HG03108 (cell line): Measurements from ENCODE around the gene VPS8.

Experiments
- ATAC-seq: cut with Tn5 transposase; IDR thresholded peaks from one replicate; pipeline ENCODE4 v1.9.1; 2021; ENCODE audit warnings: moderate library complexity; ENCODE audit not compliant: unreplicated experiment

VPS8 gene, protein sequence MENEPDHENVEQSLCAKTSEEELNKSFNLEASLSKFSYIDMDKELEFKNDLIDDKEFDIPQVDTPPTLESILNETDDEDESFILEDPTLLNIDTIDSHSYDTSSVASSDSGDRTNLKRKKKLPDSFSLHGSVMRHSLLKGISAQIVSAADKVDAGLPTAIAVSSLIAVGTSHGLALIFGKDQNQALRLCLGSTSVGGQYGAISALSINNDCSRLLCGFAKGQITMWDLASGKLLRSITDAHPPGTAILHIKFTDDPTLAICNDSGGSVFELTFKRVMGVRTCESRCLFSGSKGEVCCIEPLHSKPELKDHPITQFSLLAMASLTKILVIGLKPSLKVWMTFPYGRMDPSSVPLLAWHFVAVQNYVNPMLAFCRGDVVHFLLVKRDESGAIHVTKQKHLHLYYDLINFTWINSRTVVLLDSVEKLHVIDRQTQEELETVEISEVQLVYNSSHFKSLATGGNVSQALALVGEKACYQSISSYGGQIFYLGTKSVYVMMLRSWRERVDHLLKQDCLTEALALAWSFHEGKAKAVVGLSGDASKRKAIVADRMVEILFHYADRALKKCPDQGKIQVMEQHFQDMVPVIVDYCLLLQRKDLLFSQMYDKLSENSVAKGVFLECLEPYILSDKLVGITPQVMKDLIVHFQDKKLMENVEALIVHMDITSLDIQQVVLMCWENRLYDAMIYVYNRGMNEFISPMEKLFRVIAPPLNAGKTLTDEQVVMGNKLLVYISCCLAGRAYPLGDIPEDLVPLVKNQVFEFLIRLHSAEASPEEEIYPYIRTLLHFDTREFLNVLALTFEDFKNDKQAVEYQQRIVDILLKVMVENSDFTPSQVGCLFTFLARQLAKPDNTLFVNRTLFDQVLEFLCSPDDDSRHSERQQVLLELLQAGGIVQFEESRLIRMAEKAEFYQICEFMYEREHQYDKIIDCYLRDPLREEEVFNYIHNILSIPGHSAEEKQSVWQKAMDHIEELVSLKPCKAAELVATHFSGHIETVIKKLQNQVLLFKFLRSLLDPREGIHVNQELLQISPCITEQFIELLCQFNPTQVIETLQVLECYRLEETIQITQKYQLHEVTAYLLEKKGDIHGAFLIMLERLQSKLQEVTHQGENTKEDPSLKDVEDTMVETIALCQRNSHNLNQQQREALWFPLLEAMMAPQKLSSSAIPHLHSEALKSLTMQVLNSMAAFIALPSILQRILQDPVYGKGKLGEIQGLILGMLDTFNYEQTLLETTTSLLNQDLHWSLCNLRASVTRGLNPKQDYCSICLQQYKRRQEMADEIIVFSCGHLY (N-terminal part only)

GRCh38 chr3:184811999-184812661 lies at the start of gene VPS8:
TSS of gene VPS8 (plus strand) at chr3:184812166. CDS start at chr3:184824633, 12,467 bp downstream.
- ATAC-seq, result peak; percentile 94

DNA sequence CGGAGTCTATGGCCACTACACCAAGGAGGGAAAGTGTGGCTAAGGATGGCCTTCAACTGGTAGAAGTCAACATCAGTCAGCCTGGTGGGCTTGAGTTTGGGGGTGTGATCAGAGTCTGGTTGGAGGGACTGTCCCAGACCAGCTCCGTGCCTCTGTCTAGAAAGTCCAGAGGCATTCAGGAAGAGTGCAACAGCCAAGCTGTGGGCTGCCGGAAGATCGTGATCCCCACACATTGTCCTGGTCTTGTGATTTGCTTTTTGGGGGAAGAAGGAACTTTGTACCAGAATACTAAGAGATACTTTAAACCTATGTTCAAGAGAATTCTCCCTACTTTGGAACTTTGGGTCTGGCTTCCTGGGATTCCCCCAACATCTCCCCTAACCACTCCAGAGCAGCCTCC lies 47.8 kb upstream of the VPS8 start:
- ATAC-seq, result no peak

- ATAC-seq, result no peak
These were observed 46.8 kb upstream of the VPS8 start for GRCh38 chr3:184765047-184765729.

GRCh38 chr3:184765730-184766074 lies 46.3 kb upstream of the VPS8 start:
- ATAC-seq, result peak; percentile 67

DNA sequence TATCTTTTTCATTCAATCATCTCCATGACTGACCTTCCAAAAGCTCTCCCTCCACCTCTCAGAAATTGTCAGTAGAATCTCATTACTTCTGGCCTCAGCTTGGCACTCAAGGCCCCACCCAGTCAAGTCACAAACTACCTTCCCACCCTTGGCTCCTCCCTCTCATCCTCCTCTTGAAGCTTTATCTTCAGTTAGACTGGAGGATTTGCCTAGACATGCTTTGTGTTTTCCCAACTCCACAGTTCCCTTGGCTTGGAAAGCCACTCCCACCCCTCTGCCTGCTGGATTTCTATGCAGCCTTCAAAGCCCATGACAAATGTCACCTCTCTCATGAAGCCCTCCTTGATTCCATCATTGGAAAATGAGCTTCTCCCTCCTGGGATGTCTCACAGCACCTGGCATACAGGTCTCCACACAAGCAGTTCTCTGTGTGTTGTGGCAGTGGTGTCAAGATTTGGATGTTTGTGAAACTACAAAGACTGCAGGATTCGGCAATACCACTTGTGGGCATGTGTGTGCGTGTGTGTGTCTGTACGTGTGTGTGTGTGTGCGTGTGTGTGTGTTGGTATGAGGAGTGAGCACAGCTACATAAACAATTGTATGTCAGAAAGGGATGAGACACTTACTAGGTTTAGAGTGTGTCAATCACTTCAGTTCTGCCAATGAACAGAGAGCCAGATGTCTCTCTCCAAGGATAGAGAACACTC lies 45.3 kb upstream of the VPS8 start:
- no peak for ATAC-seq

DNA sequence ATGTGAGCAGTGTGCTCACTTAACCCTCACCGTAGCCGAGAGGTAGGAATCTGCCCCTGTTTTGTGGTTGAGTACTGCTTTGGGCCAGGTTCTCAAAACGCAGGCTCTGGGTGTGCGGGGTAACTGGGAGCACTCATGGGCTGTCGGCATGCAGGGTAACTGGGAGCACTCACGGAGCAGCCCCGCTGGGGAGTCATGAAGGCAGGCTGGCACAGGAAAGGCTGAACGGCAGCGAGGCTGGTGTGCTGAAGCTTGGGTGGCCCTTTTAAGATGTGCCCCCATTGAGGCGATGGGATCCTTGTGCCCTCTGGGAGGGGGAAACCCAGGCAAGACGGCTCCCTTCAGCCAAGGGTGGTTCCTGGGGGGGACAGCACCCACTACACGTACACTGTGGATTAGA lies 44.6 kb upstream of the VPS8 start:
- no peak for ATAC-seq

GRCh38 chr3:184769382-184770170 lies 42.4 kb upstream of the VPS8 start:
- no peak for ATAC-seq

- ATAC-seq, result no peak
These were observed 41.4 kb upstream of the VPS8 start for GRCh38 chr3:184770541-184770940.

GRCh38 chr3:184771301-184772127 lies 40.5 kb upstream of the VPS8 start:
- no peak for ATAC-seq

DNA sequence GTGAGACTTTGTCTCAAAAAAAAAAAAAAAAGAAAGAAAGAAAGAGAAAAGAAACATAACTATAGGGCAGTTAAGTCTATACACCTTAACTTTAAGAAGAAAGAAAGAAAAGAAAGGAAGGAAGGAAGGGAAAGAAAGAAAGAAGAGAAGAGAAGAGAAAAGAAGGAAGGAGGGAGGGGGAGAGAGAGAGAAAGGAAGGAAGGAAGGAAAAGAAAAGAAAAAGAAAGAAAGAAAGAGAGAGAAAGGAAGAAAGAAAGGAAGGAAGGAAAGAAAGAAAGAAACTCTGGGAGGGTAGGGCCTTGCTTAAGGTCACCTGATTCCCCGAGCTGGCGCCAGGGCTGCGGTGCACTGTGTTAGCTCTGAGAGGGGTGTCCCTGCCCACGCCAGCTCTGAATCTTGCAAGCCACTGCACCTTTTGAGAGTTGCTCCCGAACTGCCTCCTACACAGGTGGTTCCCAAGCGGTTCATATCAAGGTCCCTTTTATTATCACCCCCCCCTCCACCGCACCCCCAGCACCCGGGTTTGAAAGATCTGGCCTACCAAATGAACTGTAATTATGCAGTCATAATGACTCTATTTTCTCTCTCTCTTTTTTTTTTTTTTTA lies 39.2 kb upstream of the VPS8 start:
- no peak for ATAC-seq

- ATAC-seq, result no peak
These were observed 38.4 kb upstream of the VPS8 start for GRCh38 chr3:184773283-184774186.

- ATAC-seq, result no peak
These were observed 35.0 kb upstream of the VPS8 start for GRCh38 chr3:184776916-184777315.

DNA sequence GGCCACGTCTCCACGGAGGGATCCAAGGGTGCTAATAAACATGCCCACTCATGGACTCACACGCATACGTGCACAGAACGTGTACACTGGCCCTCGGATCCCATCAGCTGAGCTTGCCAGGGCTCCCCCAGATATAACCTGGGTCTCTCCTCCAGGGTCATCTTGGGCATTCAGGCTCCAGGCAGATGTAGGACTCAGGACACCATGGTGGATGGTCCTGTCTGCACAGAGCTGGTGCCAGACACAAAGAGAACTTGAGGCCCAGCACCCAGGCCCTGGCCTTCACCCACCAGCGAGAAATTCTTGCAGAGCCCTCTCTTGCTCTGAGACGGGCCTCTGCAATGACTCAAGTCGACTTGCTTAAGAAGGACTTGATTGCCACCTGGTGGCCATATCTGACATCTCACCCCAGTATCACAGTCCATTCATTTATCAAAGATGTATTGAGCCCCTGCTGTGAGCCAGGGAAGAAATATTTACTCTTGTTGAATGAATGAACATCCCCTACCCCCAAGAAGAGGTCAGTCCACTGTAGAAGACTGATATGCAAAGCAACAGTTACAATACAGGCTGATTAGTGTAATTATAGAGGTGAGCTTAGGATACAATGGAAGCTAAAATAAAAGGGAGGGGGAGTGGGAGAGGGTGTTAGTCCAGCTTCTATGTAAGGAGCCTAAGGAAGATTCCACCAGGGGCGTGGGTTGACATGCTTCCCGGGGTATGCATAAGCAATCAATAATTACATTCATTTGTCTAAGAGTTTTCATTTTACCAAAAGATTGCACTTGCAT lies 34.2 kb upstream of the VPS8 start:
- ATAC-seq, result no peak

DNA sequence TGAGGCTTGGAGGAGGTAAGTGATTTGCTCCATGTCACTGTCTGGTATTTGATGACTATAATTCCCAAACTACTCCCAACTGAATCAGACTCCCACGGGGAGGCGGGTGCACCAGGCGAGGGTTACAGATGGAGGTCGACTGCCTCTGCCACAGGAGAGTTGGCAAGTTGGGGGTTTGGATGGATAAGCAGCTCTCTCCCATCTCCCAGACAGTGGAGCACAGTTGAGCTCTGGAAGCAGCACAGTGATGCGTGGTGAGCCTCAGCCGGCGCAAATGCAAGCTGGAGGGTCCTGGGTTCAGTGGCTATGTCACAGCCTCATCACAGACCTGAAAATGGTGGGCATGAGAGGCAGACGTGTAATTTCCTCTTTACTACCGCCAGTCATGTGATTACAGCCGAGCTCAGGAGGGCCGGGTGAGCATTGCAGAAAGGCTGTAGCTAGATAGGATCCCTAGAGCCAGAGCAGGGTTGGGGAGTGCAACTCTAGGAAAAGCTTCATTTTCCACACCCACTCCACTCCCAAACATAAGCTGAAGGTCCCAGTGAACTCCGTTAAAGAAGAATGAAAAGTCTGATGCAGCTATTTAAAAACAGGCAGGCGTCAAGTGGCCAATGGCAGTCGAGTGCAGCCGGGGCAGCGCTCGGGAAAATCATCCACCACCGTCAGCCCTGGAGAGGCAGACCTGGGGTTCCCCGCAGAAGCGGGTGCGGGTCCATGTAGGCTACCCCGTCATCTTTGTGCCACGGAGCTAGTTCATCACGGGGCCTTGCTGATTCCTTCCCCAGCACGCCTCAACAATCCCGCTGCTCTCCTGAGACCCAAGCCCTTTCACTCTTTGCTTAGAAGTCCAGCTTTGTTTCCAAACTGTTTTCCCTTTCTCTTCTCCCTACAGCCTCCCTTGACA lies 33.3 kb upstream of the VPS8 start:
- no peak for ATAC-seq
